ENCODE data around the gene EYS.

Gene EYS

GRCh38 chr6:65199121-65199520 lies 507.9 kb downstream of the EYS start:
- no peak for DNase-seq

GRCh38 chr6:65191471-65191870 lies 515.6 kb downstream of the EYS start:
- no peak for DNase-seq

GRCh38 chr6:65189236-65189881 lies 517.7 kb downstream of the EYS start:
- DNase-seq: no peak

GRCh38 chr6:65186826-65187225 lies 520.2 kb downstream of the EYS start:
- DNase-seq: no peak

- DNase-seq: no peak
Measured at GRCh38 chr6:65182681-65183080, 524.3 kb downstream of the EYS start.

- no peak for DNase-seq
Measured at GRCh38 chr6:65170273-65170672, 536.8 kb downstream of the EYS start.

- no peak for DNase-seq
Measured at GRCh38 chr6:65161661-65162060, 545.4 kb downstream of the EYS start.

GRCh38 chr6:65157025-65157424 lies 550.0 kb downstream of the EYS start:
- DNase-seq: no peak

GRCh38 chr6:65155083-65155482 lies 551.9 kb downstream of the EYS start:
- no peak for DNase-seq

- no peak for DNase-seq
Measured at GRCh38 chr6:65149841-65150240, 557.2 kb downstream of the EYS start.

GRCh38 chr6:65148839-65149238 lies 558.2 kb downstream of the EYS start:
- no peak for DNase-seq

- DNase-seq: no peak
Measured at GRCh38 chr6:65135567-65135966, 571.5 kb downstream of the EYS start.

GRCh38 chr6:65126667-65127066 lies 580.4 kb downstream of the EYS start:
- no peak for DNase-seq

- DNase-seq: no peak
Measured at GRCh38 chr6:65123521-65123920, 583.5 kb downstream of the EYS start.

GRCh38 chr6:65117817-65118409 lies 589.1 kb downstream of the EYS start:
- DNase-seq: no peak

GRCh38 chr6:65116326-65116725 lies 590.7 kb downstream of the EYS start:
- no peak for DNase-seq

- no peak for DNase-seq
Measured at GRCh38 chr6:65113581-65113980, 593.4 kb downstream of the EYS start.

- no peak for DNase-seq
Measured at GRCh38 chr6:65112435-65112834, 594.6 kb downstream of the EYS start.

GRCh38 chr6:65110031-65110430 lies 597.0 kb downstream of the EYS start:
- DNase-seq: no peak

- DNase-seq: no peak
Measured at GRCh38 chr6:65098349-65098748, 608.7 kb downstream of the EYS start.

- no peak for DNase-seq
Measured at GRCh38 chr6:65091561-65091960, 615.5 kb downstream of the EYS start.

GRCh38 chr6:65088575-65088974 lies 618.5 kb downstream of the EYS start:
- no peak for DNase-seq

- no peak for DNase-seq
Measured at GRCh38 chr6:65081756-65082155, 625.3 kb downstream of the EYS start.

GRCh38 chr6:65075705-65076230 lies 631.3 kb downstream of the EYS start:
- DNase-seq: no peak

GRCh38 chr6:65072500-65072899 lies 634.5 kb downstream of the EYS start:
- DNase-seq: no peak
